Endothelial cell of umbilical vein (primary cell): Measurements from ENCODE around the gene ATP4A. TPM values are rescaled to one million over a fixed set of nuclear protein-coding genes. Genes with fewer than 3 reads are reported as not detected.

Experiments
- BruUV-seq: library from RNA; stranded (reverse); fragments of 400-500 nt; replicated peaks from 2 replicates; lab custom pipeline; 2021; lab: Mats Ljungman, UMichigan
- CTCF ChIA-PET: fragments of 300-600, 350-600 bp; sonication (Branson Sonifier 250); formaldehyde crosslinking; loops from one replicate; lab custom pipeline; 2021; ENCODE audit warnings: antibody characterized with exemption, inconsistent platforms; lab: Charles Lee
- POLR2A ChIA-PET: fragments of 300-600, 350-600 bp; sonication (Branson Sonifier 250); formaldehyde crosslinking; loops from one replicate; lab custom pipeline; 2021; ENCODE audit warnings: antibody characterized with exemption, inconsistent platforms; lab: Charles Lee
- DNase-seq: peaks from one replicate; pipeline ENCODE4 v3.0.0-alpha.2; 2011; ENCODE audit warnings: low read depth, low spot score
- FAIRE-seq: peaks from 2 replicates; lab custom pipeline; 2011; peaks lifted over from hg19 to GRCh38; lab: Jason Lieb, UNC
- H2AFZ ChIP-seq: 2 replicates; pipeline ENCODE4 v1.6.0; 2012; ENCODE audit warnings: low read depth, low read length, control low read depth, inconsistent platforms
- H3K27ac ChIP-seq: 2 replicates; pipeline ENCODE4 v1.5.1; 2011; ENCODE audit warnings: low read depth, mild to moderate bottlenecking, control low read depth, low read length, moderate library complexity; ENCODE audit not compliant: insufficient read depth
- H3K27me3 ChIP-seq, 2 experiments: 2 replicates each; pipeline versions ENCODE4 v1.6.0 to v1.6.1; 2011; ENCODE audit warnings: low read length in 2 of 2, mixed read lengths in 1 of 2; ENCODE audit not compliant: control insufficient read depth in 2 of 2, insufficient read depth in 2 of 2
- H3K36me3 ChIP-seq, 2 experiments: 2 replicates in 1 of 2; 3 replicates in 1 of 2; pipeline ENCODE4 v1.5.1; 2011; ENCODE audit warnings: low read length in 2 of 2, mild to moderate bottlenecking in 1 of 2, moderate library complexity in 1 of 2; ENCODE audit not compliant: control insufficient read depth in 2 of 2, insufficient read depth in 2 of 2; ENCODE audit errors: extremely low read depth in 1 of 2
- H3K4me1 ChIP-seq: 3 replicates; pipeline ENCODE4 v1.5.1; 2011; ENCODE audit warnings: mild to moderate bottlenecking, low read length; ENCODE audit not compliant: control insufficient read depth, insufficient read depth; ENCODE audit errors: extremely low read depth
- H3K4me2 ChIP-seq: 2 replicates; pipeline ENCODE4 v1.6.1; 2011; ENCODE audit warnings: low read length, control low read depth, mixed read lengths; ENCODE audit not compliant: insufficient read depth
- H3K4me3 ChIP-seq, 3 experiments: fragments of 200-600 bp in 1 of 3; sonication (generic), shearing (Covaris generic) in 1 of 3; replicated peaks in 1 of 3; 2 replicates each; pipeline ENCODE4 v1.5.1; 2011 to 2016; ENCODE audit warnings: control low read depth in 3 of 3, low read length in 3 of 3, mild to moderate bottlenecking in 2 of 3, inconsistent platforms in 1 of 3, low read depth in 1 of 3, moderate library complexity in 1 of 3; ENCODE audit not compliant: insufficient read depth in 1 of 3
- H3K79me2 ChIP-seq: 2 replicates; pipeline ENCODE4 v1.6.0; 2012; ENCODE audit warnings: low read length, inconsistent platforms; ENCODE audit not compliant: control insufficient read depth, insufficient read depth
- H3K9ac ChIP-seq: replicated peaks from 2 replicates; pipeline ENCODE3; 2011; ENCODE audit warnings: low read length, control low read depth; ENCODE audit not compliant: insufficient read depth; ENCODE audit errors: extremely low read depth
- H3K9me1 ChIP-seq: replicated peaks from 3 replicates; pipeline ENCODE4 v1.6.0; 2011; ENCODE audit warnings: mild to moderate bottlenecking, low read length; ENCODE audit not compliant: control insufficient read depth, insufficient read depth; ENCODE audit errors: extremely low read depth
- H3K9me3 ChIP-seq: replicated peaks from 2 replicates; pipeline ENCODE4 v1.5.1; 2012; ENCODE audit warnings: low read length, inconsistent platforms; ENCODE audit not compliant: control insufficient read depth, insufficient read depth
- H4K20me1 ChIP-seq: replicated peaks from 2 replicates; pipeline ENCODE3; 2011; ENCODE audit warnings: mild to moderate bottlenecking, low read length; ENCODE audit not compliant: control insufficient read depth, insufficient read depth; ENCODE audit errors: extremely low read depth
- EZH2 ChIP-seq: IDR thresholded peaks from 2 replicates; pipeline ENCODE4 v1.6.1; 2012; ENCODE audit warnings: borderline replicate concordance, low read depth, mild to moderate bottlenecking, moderate library complexity, low read length, inconsistent platforms; ENCODE audit not compliant: severe bottlenecking
- FOS ChIP-seq: IDR thresholded peaks from 2 replicates; pipeline ENCODE4 v1.6.1; 2011; ENCODE audit warnings: mild to moderate bottlenecking, low read length, moderate library complexity, borderline replicate concordance; ENCODE audit not compliant: insufficient read depth
- GATA2 ChIP-seq: IDR thresholded peaks from 2 replicates; pipeline ENCODE4 v1.7.0; 2011; ENCODE audit warnings: low read depth, mild to moderate bottlenecking, moderate library complexity, mixed read lengths, low read length; ENCODE audit not compliant: insufficient read length, insufficient read depth
- JUN ChIP-seq: IDR thresholded peaks from 2 replicates; pipeline ENCODE4 v1.6.1; 2011; ENCODE audit warnings: borderline replicate concordance, low read depth; ENCODE audit not compliant: insufficient read length, insufficient read depth
- MAX ChIP-seq: IDR thresholded peaks from 2 replicates; pipeline ENCODE4 v1.6.1; 2011; ENCODE audit not compliant: insufficient read depth, insufficient read length
- MYC ChIP-seq: IDR thresholded peaks from one replicate; pipeline ENCODE4 v1.6.1; 2011; ENCODE audit warnings: mild to moderate bottlenecking, low read depth, low read length
- POLR2A ChIP-seq: IDR thresholded peaks from 2 replicates; pipeline ENCODE4 v1.6.1; 2012; ENCODE audit warnings: low read depth, mild to moderate bottlenecking, control low read depth, low read length
- POLR2AphosphoS5 ChIP-seq: IDR thresholded peaks from 2 replicates; pipeline ENCODE4 v1.6.1; 2012; ENCODE audit warnings: low read depth, mild to moderate bottlenecking, control low read depth, low read length, moderate library complexity; ENCODE audit not compliant: insufficient read depth
- dilution Hi-C: fragments of 300-500 bp; cut with MboI; formaldehyde crosslinking; loops from one replicate; pipeline ENCODE4 v1.15.0; 2019; ENCODE audit warnings: low sequenced_read_pairs; ENCODE audit not compliant: extremely low pct_ligation_motif_present
- intact Hi-C: fragments of 100-400 bp; cut with micrococcal nuclease; formaldehyde crosslinking; loops from one replicate; pipeline ENCODE4 v1.10.0; 2022
- polyA plus RNA-seq, 4 experiments: library from polyadenylated mRNA; depleted of rRNA in 3 of 4; stranded (reverse) in 3 of 4; unstranded in 1 of 4; fragments of >200 nt; gene quantifications; 2 replicates each; pipeline versions ENCODE4 v1.2.1 to v1.2.3, GENCODE V29; 2011 to 2012; ENCODE audit warnings: missing spikeins in 1 of 4
- total RNA-seq: library from RNA; stranded (reverse); gene quantifications from 2 replicates; pipeline ENCODE4 v1.2.3, GENCODE V29; 2021
- TF ChIP-seq, protein P1 (sequence below), 2 donors: IDR thresholded peaks; 1 replicate in 1 of 2; 2 replicates in 1 of 2; pipeline ENCODE4 v1.5.1; 2011; ENCODE audit warnings: low read length in 2 of 2, mild to moderate bottlenecking in 2 of 2, moderate library complexity in 2 of 2, control low read depth in 1 of 2, inconsistent platforms in 1 of 2, low read depth in 1 of 2; ENCODE audit not compliant: insufficient read depth in 1 of 2; ENCODE audit errors: extremely low read depth in 1 of 2

The ATP4A gene
- total and polyA plus RNA-seq, 2 donors (not counting 3 experiments of a cell fraction or from before 2014, with no cell fraction given): not detected

- intact Hi-C loops (no loop called here), dilution Hi-C loops (no loop called here)
- BruUV-seq: no TSS peak
- Histone ChIP-seq H3K79me2 (no peaks in the 10 kb centered on the region), H3K4me2 (no peak overlapping the region), H3K4me1 (no peaks in the 10 kb centered on the region), H3K27me3 (peaks cover 29 to 37% of the 10 kb centered on the region in 2 experiments), H3K9me3 (no peaks in the 10 kb centered on the region), H3K36me3 (no peaks in the 10 kb centered on the region), H4K20me1 (no peaks in the 10 kb centered on the region), H2AFZ (no peak overlapping the region), H3K27ac (no peak overlapping the region), H3K4me3 (no peak overlapping the region), H3K9ac (no peak overlapping the region), H3K9me1 (no peaks in the 10 kb centered on the region)
- TF ChIP-seq MYC (no peak), JUN (no peak), POLR2AphosphoS5 (no peak), FOS (no peak), POLR2A (no peak), GATA2 (no peak), EZH2 (no peak), MAX (no peak)
- TF ChIP-seq, protein P1, sequence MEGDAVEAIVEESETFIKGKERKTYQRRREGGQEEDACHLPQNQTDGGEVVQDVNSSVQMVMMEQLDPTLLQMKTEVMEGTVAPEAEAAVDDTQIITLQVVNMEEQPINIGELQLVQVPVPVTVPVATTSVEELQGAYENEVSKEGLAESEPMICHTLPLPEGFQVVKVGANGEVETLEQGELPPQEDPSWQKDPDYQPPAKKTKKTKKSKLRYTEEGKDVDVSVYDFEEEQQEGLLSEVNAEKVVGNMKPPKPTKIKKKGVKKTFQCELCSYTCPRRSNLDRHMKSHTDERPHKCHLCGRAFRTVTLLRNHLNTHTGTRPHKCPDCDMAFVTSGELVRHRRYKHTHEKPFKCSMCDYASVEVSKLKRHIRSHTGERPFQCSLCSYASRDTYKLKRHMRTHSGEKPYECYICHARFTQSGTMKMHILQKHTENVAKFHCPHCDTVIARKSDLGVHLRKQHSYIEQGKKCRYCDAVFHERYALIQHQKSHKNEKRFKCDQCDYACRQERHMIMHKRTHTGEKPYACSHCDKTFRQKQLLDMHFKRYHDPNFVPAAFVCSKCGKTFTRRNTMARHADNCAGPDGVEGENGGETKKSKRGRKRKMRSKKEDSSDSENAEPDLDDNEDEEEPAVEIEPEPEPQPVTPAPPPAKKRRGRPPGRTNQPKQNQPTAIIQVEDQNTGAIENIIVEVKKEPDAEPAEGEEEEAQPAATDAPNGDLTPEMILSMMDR (IDR thresholded peaks at IDR 0.05; ENCODE audit: extremely low read depth in 1 of 2, insufficient read depth in 1 of 2, low read depth in 1 of 2, low read length in 2 of 2): no peak
- no peak for DNase-seq
- POLR2A ChIA-PET: no interaction called here
- CTCF ChIA-PET: no interaction called here
- FAIRE-seq: no peak
These were observed 50.4 kb downstream of the ATP4A start for GRCh38 chr19:35512831-35513627.
